AG08396 (cell line): ENCODE data around the gene PPP1CA.
A peak's percentile ranks its signal among the peaks of the same experiment; 100 is the strongest.
"Not testable (repeated sequence)": the region's sequence is repeated elsewhere in the genome, so short reads cannot be mapped to it uniquely, and the experiment has no call there.

Experiments
- DNase-seq: peaks from one replicate; pipeline ENCODE4 v3.0.0; 2012; ENCODE audit warnings: low spot score, mixed read lengths

The PPP1CA gene

DNA sequence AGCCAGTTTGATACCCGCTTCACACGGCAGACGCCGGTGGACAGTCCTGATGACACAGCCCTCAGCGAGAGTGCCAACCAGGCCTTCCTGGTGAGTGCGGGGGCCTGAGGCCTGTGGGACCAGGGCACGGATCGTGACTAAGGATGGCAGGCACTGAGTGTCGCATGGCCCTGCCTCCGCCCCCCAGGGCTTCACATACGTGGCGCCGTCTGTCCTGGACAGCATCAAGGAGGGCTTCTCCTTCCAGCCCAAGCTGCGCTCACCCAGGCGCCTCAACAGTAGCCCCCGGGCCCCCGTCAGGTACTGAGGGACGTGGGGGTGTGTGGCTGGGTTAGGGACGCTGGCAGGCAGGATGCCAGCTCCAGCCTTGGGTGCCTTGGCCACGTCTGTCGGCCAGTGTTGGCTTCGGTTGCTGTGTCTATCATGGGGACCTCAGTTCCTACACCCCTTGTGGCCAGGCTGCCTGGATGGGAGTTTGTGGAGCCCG, 32.8 kb upstream of the PPP1CA start:
- no peak for DNase-seq

GRCh38 chr11:67433536-67434394, 32.1 kb upstream of the PPP1CA start:
- DNase-seq = no peak

DNA sequence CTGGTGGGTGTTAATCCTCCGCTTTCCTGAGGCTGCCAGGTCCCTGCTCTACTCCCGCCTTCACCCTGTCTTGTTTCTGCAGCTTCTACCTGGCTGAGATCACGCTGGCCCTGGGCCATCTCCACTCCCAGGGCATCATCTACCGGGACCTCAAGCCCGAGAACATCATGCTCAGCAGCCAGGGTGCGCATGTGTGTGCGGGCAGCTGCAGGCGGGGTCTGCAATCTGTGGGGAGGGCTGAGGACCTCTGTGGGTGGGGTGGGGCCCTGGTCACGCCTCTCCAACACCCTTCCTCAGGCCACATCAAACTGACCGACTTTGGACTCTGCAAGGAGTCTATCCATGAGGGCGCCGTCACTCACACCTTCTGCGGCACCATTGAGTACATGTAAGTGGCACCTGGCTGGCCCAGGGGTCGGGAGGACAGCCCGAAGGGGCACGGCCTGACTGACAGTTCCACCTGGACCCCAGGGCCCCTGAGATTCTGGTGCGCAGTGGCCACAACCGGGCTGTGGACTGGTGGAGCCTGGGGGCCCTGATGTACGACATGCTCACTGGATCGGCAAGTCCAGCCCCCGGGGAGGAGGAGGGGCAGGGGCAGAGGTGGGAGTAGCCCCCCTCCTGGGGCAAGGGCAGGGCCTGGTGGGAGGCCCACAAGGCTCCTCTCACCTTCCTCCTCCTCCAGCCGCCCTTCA, 31.1 kb upstream of the PPP1CA start:
- no peak for DNase-seq

DNA sequence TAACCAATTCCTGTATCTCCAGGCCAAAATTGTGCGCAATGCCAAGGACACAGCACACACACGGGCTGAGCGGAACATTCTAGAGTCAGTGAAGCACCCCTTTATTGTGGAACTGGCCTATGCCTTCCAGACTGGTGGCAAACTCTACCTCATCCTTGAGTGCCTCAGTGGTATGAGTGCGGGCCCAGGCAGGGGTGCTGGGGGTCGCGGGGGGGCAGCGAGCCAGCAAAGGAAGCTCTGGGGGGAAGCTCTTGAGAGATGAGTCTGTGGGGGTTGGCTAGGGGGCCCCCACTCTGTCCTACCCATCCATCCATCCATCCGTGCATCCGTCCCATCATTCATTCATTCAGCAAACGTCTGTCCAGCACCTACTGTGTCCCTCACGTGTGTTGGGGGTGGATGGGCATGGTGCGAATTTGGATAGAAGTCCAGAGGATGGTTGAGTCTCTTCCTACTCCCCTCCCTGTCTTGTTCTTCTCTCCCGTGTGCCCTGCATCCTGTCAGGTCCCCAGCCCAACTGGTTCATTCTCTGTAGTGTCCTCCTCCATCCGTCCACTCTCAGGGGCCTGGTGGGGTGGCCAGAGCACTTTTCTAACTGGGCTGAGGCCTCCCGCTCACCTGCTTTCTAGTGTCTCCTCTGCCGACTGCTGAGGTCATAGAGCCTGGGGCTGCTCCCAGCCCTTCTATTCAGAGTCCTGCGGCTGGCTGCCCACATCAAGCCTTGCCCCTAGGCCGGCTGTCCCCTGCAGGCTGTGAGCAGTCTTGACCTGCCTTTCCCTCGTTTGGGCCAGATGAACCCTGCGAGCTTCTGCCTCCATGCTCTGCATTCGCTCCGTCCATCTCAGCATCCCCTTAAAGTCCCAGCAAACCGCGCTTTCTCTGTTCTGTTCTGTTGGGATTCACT, 29.9 kb upstream of the PPP1CA start:
- no peak for DNase-seq

DNA sequence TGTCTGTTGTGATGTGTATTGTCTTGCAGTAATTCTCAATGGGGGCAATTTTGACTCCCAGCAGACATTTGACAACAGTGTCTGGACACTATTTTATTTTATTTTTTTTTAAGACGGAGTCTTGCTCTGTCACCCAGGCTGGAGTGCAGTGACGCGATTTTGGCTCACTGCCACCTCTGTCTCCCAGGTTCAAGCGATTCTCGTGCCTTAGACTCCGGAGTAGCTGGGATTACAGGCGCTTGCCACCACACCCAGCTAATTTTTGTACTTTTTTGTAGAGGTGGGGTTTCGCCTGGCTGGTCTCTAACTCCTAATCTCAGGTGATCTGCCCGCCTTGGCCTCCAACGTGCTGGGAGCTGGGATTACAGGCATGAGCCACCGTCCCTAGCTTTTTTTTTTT, 28.1 kb upstream of the PPP1CA start:
- no peak for DNase-seq

DNA sequence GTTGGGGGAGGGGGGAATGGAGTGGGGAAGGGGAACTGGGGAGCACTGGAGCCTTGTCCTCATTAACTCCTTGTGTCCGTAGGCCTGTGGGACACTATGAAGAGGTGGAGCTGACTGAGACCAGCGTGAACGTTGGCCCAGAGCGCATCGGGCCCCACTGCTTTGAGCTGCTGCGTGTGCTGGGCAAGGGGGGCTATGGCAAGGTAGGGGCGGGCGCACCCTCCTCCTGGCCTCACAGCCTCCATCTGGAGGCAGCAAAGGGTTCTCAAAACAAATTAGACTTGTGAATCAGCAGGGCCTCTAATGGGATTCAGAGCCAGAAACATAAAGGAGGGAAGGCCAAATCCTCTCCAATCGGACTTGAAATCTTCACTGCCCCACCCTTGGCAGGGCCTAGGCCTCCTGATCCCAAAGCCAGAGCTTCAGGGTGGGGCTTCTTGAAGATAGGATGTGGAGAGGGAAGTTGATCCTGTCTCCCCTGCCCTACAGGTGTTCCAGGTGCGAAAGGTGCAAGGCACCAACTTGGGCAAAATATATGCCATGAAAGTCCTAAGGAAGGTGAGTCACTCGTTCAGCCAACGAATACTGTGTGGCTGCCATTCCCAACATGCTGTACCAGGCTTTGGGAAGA, 27.5 kb upstream of the PPP1CA start:
- no peak for DNase-seq

DNA sequence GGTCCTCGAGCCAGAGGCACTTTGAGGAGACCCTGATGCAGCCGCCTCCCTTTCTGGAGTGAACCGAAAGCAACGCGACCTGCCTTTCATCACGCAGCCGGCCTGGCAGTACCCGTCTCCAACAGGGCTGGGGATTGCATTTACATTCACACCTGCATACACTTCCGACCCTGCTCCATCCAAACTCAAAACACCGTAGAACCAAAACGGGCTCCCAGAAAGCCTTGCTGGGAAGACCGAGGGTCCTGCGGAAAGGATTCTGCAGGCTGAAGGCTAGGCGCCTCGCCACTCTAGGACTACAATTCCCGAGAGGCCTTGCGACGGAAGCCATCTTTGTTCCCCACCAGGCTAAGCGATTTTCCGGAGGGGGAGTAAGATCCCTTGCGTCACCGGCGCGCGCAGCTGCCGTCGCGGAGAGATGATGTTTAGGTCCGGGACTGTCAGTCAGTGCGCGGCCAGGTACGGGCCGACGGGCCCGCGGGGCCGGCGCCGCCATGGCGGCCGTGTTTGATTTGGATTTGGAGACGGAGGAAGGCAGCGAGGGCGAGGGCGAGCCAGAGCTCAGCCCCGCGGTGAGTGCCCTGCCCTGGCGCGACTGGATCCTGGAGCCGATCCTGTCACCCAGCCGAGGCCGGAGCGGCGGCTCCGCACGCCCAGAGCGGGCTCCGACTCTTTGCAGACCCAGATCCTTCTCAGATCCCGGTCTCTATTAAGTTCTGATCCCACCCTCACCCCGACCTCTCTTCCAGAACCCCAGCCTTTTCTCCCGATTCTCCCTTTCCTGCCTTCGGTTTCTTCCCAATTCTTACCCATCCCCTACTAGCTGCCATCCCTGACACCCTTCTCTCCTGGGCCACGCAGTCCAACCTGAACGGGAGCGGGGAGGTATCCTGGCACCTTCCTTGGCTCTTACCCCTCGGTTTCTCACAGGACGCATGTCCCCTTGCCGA, 26.7 kb upstream of the PPP1CA start, which contains the start of gene RPS6KB2:
Gene RPS6KB2, plus strand, starts transcription at position 443 of the 950 bp plus-strand sequence. Its CDS starts 52 bp downstream, at position 495.
- DNase-seq = peak; percentile 100

- not testable (repeated sequence) for DNase-seq
These were observed 25.8 kb upstream of the PPP1CA start for GRCh38 chr11:67427364-67427859.

DNA sequence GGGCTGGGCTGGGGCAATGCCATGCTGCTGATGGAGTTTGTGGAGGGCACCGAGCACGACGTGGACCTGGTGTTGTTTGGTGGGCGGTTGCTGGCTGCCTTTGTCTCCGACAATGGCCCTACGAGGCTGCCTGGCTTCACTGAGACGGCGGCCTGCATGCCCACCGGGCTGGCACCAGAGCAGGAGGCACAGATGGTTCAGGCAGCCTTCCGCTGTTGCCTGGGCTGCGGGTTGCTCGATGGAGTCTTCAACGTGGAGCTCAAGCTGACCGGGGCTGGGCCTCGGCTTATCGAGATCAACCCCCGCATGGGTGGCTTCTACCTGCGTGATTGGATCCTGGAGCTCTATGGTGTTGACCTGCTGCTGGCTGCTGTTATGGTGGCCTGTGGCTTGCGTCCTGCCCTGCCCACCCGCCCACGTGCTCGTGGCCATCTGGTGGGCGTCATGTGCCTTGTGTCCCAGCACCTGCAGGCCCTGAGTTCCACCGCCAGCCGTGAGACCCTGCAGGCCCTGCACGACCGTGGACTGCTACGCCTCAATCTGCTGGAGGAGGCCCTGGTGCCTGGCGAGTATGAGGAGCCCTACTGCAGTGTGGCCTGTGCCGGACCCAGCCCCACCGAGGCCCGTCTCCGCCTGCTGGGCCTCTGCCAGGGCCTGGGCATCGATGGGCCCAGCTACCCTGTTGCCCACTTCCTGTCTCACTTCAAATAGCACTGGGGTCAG, 22.4 kb upstream of the PPP1CA start:
- DNase-seq = no peak

DNA sequence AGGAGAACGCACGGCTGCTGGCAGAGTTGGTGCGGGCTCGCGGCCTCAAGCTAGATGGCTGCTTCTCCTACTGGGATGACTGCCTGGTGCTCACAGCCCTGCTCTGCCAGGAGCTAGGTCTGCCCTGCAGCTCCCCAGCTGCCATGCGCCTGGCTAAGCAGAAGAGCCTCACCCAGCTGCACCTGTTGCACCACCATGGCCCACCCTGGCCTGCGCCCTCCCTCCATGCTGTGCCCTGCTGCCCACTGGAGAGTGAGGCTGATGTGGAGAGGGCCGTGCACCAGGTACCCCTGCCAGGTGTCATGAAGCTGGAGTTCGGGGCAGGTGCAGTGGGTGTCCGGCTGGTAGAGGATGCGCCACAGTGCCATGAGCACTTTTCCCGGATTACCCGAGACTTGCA, 21.8 kb upstream of the PPP1CA start:
- no peak for DNase-seq

DNA sequence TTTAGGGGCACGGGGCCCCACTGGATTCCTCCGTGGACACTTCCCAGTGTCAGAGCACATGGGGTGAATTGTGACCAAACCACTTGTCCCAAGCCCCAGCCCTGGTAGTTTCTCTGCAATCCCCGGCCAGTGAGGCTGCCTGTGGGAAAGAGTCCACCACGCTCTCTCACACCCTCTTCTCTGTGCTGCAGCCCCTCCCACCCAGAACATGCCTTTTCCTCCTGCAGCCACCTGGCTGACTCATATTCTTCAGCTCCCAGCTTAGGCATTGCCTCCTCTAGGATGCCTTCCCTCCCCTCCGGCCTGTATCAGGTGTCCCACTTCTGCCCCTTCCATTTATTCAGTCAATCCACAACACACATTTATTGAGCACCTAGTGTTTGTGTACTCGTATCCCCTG, 21.2 kb upstream of the PPP1CA start:
- DNase-seq = no peak

DNA sequence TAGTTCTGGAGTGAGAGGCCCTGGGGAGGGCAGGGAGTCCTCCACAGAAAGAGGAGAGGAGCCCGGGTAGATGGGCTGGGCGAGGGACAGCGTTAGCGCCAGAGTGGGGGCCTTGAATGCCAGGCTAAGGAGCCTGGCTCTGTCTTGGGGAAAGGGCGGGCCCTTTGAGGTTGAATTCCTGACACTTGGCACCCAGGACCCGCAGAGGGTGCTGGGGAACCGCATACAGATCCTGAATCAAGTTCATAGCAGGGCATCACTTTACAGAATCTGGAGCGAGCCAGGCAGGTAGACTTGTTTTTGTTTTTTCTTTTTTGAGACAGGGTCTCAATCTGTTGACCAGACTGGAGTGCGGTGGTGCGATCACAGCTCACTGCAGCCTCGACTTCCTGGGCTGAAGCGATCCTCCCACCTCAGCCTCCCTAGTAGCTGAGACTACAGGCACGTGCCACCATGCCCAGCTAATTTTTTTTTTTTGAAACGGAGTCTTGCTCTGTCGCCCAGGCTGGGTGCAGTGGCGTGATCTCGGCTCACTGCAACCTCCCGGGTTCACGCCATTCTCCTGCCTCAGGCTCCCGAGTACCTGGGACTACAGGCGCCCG, 19.9 kb upstream of the PPP1CA start:
- DNase-seq = no peak

DNA sequence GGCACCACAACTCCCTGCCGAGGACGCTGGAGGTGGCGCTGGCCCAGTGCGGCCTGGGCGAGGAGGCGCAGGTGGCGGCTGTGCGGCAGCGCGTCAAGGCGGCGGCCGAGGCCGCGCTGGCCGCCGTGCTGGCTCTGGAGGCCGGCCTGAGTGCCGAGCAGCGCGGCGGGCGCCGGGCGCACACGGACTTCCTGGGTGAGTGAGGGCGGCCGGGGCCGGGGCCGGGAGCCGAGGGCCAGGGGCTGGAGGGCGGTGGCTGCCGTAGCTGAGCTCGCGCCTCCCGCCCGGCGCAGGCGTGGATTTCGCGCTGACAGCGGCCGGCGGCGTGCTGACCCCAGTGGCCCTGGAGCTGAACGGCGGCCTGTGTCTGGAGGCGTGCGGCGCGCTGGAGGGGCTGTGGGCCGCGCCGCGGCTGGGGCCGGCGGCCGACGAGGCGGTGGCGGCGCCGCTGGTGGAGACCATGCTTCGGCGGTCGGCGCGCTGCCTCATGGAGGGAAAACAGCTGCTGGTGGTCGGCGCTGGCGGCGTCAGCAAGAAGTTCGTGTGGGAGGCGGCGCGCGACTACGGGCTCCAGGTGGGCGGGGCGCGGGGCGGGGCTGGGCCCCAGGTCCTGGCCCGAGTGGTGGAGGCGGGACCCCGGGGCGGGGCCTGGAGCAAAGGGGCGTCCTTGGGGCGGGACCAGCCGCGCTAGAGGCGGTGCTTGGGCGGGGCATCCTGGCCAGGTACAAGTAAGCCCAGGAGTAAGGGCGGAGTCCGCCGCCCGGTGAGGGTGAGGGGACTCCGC, 19.2 kb upstream of the PPP1CA start:
- DNase-seq = peak; percentile 99

DNA sequence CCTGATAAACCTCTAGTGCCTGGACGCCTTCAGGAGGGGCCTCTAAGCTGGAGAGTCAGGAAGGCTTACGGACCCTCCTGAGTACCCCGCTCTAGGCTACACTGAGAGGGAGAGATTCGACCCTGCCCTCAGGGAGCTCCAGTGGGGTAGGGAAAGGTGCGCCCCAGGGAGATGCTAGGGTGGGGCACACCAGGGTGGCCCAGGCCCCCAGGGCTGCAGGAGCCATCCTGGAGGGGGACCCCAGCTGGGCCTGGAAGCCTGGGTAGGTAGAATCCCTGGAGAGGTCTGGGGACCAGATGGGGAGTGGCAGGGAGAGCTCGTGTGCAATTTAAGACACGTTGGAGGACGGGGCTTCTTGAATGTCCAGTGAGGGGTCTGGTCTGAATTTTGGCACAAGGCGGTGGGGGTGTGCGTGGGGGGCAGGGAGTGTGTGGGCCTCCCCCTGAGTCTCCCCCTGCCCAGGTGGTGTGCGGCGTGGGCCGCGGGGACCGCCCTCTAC, 18.5 kb upstream of the PPP1CA start:
- no peak for DNase-seq

GRCh38 chr11:67419325-67420049, 17.8 kb upstream of the PPP1CA start:
- no peak for DNase-seq

DNA sequence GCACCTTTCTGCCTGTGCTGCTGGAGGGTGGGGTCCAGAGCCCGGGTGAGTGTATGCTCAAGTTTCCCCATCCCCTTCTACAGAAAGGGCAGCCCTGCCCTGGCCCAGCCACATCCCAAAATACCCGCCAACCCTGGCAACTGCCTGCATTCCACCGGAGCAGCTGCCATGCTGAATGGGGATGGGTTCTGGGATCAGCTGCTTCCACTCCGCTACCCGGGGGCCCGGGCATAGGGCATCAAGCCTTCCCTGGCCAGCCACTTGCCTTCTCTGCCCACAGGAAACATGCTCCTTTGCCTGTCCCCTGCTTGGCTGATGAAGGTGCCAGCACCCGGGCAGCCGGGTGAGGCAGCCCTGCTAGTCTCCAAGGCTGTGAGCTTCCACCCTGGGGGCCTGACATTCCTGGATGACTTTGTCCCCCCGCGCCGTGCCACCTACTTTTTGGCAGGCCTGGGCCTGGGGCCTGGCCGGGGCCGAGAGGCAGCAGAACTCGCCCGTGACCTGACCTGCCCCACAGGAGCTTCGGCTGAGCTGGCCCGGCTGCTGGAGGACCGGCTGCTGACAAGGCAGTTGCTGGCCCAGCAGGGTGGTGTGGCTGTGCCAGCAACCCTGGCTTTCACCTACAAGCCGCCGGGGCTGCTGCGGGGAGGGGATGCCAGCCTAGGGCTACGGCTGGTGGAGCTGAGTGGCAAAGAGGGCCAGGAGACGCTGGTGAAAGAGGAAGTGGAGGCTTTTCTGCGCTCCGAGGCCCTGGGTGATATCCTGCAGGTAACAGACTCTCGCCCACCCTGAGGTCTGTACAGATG, 17.0 kb upstream of the PPP1CA start:
- no peak for DNase-seq

- no peak for DNase-seq
These were observed 15.8 kb upstream of the PPP1CA start for GRCh38 chr11:67417425-67417824.
